LNCAP (cell line): ENCODE results near the gene DIAPH1.

ENCODE experiments used
- CTCF ChIP-seq: fragments of 450-650 bp; IDR thresholded peaks from 2 replicates; pipeline ENCODE4 v1.5.1; 2017; ENCODE audit warnings: mild to moderate bottlenecking

Gene DIAPH1

DNA sequence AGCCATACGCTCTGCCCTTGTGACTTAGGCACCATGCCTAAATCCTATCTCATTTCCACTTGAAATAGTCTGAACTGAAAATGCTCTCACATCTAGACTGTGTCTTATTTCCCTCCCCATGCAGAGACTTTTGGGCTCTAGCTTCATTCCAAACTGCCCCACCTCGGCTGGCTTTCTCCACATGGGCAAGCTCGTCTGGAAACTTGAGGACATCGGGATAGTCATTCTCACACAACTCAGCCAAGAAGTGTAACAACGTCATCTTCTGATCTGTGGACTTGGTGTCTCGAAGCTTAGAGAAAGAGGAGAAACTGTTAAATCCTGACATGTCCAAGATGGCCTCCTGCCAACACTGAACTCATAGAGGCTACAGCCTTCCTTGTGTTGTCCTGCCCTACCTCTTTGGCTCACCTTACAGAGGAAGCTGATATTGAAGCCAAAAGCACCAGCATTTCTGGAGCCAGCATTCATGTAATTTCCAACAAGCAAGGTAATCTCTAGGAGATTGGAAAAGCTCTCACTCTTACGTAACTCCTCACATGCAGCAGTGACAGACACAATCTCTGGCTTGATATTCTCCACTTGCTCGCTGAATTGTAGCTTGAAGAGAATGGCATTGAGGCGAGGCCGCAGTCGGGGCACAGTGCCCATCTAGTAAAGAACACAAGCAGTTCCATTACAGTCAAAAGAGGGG, 90.4 kb downstream of the DIAPH1 start:
- no peak for TF ChIP-seq CTCF

GRCh38 chr5:141527426-141527825, 91.4 kb downstream of the DIAPH1 start:
- no peak for TF ChIP-seq CTCF

GRCh38 chr5:141525653-141526052, 93.1 kb downstream of the DIAPH1 start:
- no peak for TF ChIP-seq CTCF

GRCh38 chr5:141524604-141525597, 93.9 kb downstream of the DIAPH1 start:
- peak; percentile 100 for TF ChIP-seq CTCF

- no peak for TF ChIP-seq CTCF
Measured at GRCh38 chr5:141523991-141524390, 94.8 kb downstream of the DIAPH1 start.

DNA sequence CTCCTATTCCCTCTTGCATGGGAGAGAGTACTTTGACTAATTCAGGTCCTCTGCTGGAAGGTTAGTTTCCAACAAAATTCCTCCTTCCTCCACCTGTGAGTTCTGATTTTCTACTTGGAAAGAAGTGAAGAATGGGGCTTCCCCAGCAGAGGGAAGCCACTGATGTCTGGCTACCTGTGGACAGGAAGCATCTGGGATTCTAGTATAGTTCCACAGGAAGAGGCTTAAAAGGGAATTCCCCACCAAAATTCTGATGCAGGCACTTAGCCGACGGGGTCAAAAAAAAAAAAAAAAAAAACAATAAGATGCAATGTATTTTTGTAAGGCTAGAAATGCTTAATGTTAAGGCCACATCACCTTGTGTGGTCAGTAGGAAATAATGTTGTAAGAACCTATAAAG, 96.5 kb downstream of the DIAPH1 start:
- no peak for TF ChIP-seq CTCF

DNA sequence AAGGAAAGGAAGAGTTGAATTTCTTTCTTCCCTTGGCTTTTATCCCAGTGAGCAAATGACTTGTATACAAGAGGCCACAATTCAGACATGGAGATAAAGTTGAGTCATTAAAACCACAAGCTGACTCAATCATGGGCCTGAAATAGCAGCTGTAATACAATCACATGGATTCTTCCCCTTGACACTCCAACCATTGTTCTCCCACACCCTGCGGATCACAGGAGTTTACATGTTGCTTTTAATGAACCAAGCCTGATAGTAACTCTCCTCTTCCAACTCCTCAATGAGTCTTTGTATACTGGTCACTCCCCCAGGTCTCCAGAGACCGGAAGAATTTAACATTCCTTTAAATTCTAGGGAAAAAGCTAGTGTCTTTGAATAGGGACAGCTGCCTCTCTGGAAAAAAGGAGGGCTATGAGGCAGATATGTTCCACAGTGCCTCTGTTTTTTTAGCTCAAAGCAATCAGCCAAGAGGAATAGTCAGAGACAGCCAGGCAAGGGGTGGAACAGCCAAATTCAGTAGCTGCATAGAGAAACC, 97.5 kb downstream of the DIAPH1 start:
- no peak for TF ChIP-seq CTCF
